Esophagus squamous epithelium (tissue), 4 donors: ENCODE results near the gene ARTN.

ENCODE experiments used
- CTCF ChIP-seq, 6 experiments: fragments of 450-650 bp in 4 of 6; fragments of 200-600 bp in 2 of 6; sonication (generic) in 2 of 6; IDR thresholded peaks; one replicate each; pipeline ENCODE4 v1.5.1; 2016 to 2019; ENCODE audit warnings: antibody characterized with exemption in 6 of 6, mild to moderate bottlenecking in 4 of 6, moderate library complexity in 4 of 6
- POLR2A ChIP-seq, 4 donors: fragments of 450-650 bp; IDR thresholded peaks; one replicate each; pipeline ENCODE4 v1.6.1; 2017; ENCODE audit warnings: antibody characterized with exemption in 4 of 4, mild to moderate bottlenecking in 4 of 4, moderate library complexity in 3 of 4

GRCh38 chr1:43930949-43931275 lies 2.7 kb upstream of the ARTN start:
- TF ChIP-seq CTCF (IDR thresholded peaks at IDR 0.05) = no peak
- TF ChIP-seq POLR2A (IDR thresholded peaks at IDR 0.05) = no peak
